Cardiac muscle cell (in vitro differentiated cells and primary cell): ENCODE measurements around the gene USH1G. TPM values are rescaled to one million over a fixed set of nuclear protein-coding genes. Genes with fewer than 3 reads are reported as not detected.
A peak's percentile ranks its signal among the peaks of the same experiment; 100 is the strongest.

Experiments used
- DNase-seq, 2 donors: peaks; one replicate each; pipeline versions ENCODE4 v3.0.0 to v3.0.0-alpha.2; 2010 to 2017; ENCODE audit warnings: low read depth in 1 of 2, low spot score in 1 of 2
- H3K27ac ChIP-seq: fragments of 200-600 bp; sonication (generic); 2 replicates; pipeline ENCODE4 v1.5.1; 2016
- H3K27me3 ChIP-seq: fragments of 200-600 bp; sonication (generic); 2 replicates; pipeline ENCODE4 v1.6.0; 2016; ENCODE audit warnings: control low read depth
- H3K36me3 ChIP-seq: fragments of 200-600 bp; sonication (generic); 2 replicates; pipeline ENCODE4 v1.5.1; 2016; ENCODE audit warnings: control low read depth
- H3K4me1 ChIP-seq: fragments of 200-600 bp; sonication (generic); 2 replicates; pipeline ENCODE4 v1.8.1; 2017; ENCODE audit warnings: low read depth, mild to moderate bottlenecking, mixed run types
- H3K4me3 ChIP-seq: fragments of 200-600 bp; sonication (generic); 2 replicates; pipeline ENCODE4 v1.5.1; 2016; ENCODE audit warnings: mild to moderate bottlenecking
- H3K9me3 ChIP-seq: fragments of 200-600 bp; sonication (generic); 2 replicates; pipeline ENCODE4 v1.5.1; 2017; ENCODE audit warnings: low read depth, mild to moderate bottlenecking, control low read depth
- CTCF ChIP-seq: IDR thresholded peaks from 2 replicates; pipeline ENCODE4 v1.5.1; 2012; ENCODE audit warnings: low read depth, mild to moderate bottlenecking, low read length
- polyA plus RNA-seq: library from polyadenylated mRNA; unstranded; fragments of >200 nt; fragmentation: Nextera tagmentation; extraction: Ambion mirVana; gene quantifications from 2 replicates; pipeline ENCODE4 v1.2.1, GENCODE V29; 2016
- total RNA-seq: library from RNA; depleted of rRNA; stranded (reverse); fragments of >200 nt; gene quantifications from 2 replicates; pipeline ENCODE4 v1.2.3, GENCODE V29; 2016

Gene USH1G
- total and polyA plus RNA-seq, 2 experiments from 2014 or later, result 1.9 to 4.0 TPM

- Histone ChIP-seq H3K4me3 (no peak overlapping the region), H3K27me3 (peaks cover 97% of the 10 kb centered on the region), H3K36me3 (no peaks in the 10 kb centered on the region), H3K4me1 (no peaks in the 10 kb centered on the region), H3K27ac (no peak overlapping the region), H3K9me3 (no peaks in the 10 kb centered on the region)
- peak in 1 of 2 donors; percentile 57 for DNase-seq
- no peak for TF ChIP-seq CTCF
These were observed 14.3 kb upstream of the USH1G start for GRCh38 chr17:74937064-74938051.

GRCh38 chr17:74936470-74936799 is 13.4 kb upstream of the USH1G start:
- H3K36me3 ChIP-seq, result no peaks in the 10 kb centered on the region
- no peak for TF ChIP-seq CTCF
- H3K4me1 ChIP-seq, result no peaks in the 10 kb centered on the region
- no peak overlapping the region for H3K27ac ChIP-seq
- H3K4me3 ChIP-seq, result no peak overlapping the region
- DNase-seq, result no peak
- no peaks in the 10 kb centered on the region for H3K9me3 ChIP-seq
- peaks cover 91% of the 10 kb centered on the region for H3K27me3 ChIP-seq

DNA sequence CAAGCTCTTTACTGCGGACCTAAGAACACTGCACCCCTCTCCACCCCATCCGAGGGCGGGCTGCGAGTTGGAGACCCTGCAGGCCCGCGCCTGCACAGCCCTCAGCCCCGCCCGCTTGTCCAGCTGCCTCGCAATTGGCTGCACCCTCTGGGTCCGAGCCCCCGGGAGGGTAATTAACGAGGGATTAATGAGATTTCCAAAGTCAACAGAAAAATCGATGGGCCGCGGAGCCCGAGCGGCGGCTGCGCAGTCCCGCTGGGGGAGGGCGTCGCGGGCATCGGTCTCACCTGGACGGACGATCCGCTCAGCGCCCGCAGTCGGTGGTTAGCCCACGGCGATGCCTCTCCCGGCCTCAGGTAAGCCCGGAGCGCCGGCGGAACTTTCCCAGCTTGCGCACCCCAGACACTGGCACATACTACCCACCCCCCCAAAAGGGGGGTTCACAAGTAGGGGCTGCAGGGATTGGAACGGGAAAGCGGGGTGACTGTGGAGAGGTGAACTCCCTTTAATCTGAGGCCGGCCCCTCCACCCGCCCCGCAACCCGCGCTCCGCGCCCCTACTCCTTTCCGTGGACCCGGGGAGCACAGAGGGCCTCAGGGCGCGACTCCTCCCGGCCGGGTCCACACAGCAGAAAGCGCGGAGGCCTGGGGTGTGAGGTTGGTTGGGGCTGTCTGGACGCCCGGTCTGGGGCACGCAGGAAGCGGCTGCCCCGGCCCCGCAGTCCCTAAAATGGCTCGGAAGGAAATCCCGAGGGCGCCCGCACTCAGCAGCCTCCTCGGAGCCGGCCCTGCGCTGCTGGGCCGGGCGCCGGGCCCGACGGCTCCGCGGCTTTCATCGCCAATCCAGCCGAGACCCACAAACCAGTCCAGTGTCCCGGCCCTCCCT is 12.8 kb upstream of the USH1G start, which contains the start of gene OTOP3:
TSS of gene OTOP3 (plus strand) at position 314 of the 885 bp plus-strand sequence. CDS start at position 338, 24 bp downstream.
- H3K27ac ChIP-seq, result no peak within 1 kb of the TSS
- no peak for TF ChIP-seq CTCF
- H3K36me3 ChIP-seq, result no peaks in the 10 kb centered on the region
- H3K27me3 ChIP-seq, result peaks cover 91% of the 10 kb centered on the region
- H3K4me3 ChIP-seq, result no peak within 1 kb of the TSS
- no peaks in the 10 kb centered on the region for H3K9me3 ChIP-seq
- H3K4me1 ChIP-seq, result no peaks in the 10 kb centered on the region
- no peak for DNase-seq

GRCh38 chr17:74935048-74935447 is 12.0 kb upstream of the USH1G start:
- no peaks in the 10 kb centered on the region for H3K9me3 ChIP-seq
- no peak overlapping the region for H3K4me3 ChIP-seq
- TF ChIP-seq CTCF, result no peak
- H3K27ac ChIP-seq, result no peak overlapping the region
- DNase-seq, result no peak
- no peaks in the 10 kb centered on the region for H3K36me3 ChIP-seq
- H3K27me3 ChIP-seq, result peaks cover 91% of the 10 kb centered on the region
- no peaks in the 10 kb centered on the region for H3K4me1 ChIP-seq

DNA sequence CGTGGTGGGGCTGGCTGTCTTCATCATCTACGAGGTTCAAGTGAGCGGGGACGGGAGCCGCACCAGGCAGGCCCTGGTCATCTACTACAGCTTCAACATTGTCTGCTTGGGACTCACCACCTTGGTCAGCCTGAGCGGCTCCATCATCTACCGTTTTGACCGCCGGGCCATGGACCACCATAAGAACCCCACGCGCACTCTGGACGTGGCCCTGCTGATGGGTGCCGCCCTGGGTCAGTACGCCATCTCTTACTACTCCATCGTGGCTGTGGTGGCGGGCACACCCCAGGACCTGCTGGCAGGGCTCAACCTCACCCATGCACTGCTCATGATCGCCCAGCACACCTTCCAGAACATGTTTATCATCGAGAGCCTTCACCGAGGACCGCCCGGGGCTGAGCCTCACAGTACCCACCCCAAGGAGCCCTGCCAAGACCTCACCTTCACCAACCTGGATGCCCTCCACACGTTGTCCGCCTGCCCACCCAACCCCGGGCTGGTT is 7.5 kb upstream of the USH1G start:
- peaks cover 94% of the 10 kb centered on the region for H3K27me3 ChIP-seq
- H3K27ac ChIP-seq, result no peak overlapping the region
- TF ChIP-seq CTCF, result no peak
- H3K36me3 ChIP-seq, result no peaks in the 10 kb centered on the region
- DNase-seq, result no peak
- no peaks in the 10 kb centered on the region for H3K9me3 ChIP-seq
- no peaks in the 10 kb centered on the region for H3K4me1 ChIP-seq
- H3K4me3 ChIP-seq, result no peak overlapping the region
